Nephron (organoid): ENCODE data around the gene SETBP1.

Experiments used
- H3K27ac Mint-ChIP-seq, 3 experiments: 2 replicates each; pipeline ENCODE4 v1.8.0; 2020; ENCODE audit warnings: mixed read lengths in 3 of 3, mild to moderate bottlenecking in 2 of 3, moderate library complexity in 1 of 3
- H3K27me3 Mint-ChIP-seq: 2 replicates; pipeline ENCODE4 v1.8.0; 2021; ENCODE audit warnings: low read depth, mild to moderate bottlenecking, moderate library complexity, mixed read lengths
- H3K36me3 Mint-ChIP-seq: 2 replicates; pipeline ENCODE4 v1.8.0; 2020; ENCODE audit warnings: low read depth, mixed read lengths
- H3K4me1 Mint-ChIP-seq: 2 replicates; pipeline ENCODE4 v1.8.0; 2020; ENCODE audit warnings: mixed read lengths
- H3K4me3 Mint-ChIP-seq, 3 experiments: 2 replicates each; pipeline ENCODE4 v1.8.0; 2020; ENCODE audit warnings: mild to moderate bottlenecking in 3 of 3, mixed read lengths in 3 of 3, moderate library complexity in 2 of 3
- H3K9me3 Mint-ChIP-seq: 2 replicates; pipeline ENCODE4 v1.8.0; 2020; ENCODE audit warnings: mixed read lengths
- CTCF ChIP-seq, 3 experiments: fragments of 200-600 bp; sonication (generic); IDR thresholded peaks; one replicate each; pipeline ENCODE4 v1.5.0; 2021; ENCODE audit warnings: antibody characterized with exemption in 3 of 3; ENCODE audit not compliant: unreplicated experiment in 3 of 3

The SETBP1 gene

DNA sequence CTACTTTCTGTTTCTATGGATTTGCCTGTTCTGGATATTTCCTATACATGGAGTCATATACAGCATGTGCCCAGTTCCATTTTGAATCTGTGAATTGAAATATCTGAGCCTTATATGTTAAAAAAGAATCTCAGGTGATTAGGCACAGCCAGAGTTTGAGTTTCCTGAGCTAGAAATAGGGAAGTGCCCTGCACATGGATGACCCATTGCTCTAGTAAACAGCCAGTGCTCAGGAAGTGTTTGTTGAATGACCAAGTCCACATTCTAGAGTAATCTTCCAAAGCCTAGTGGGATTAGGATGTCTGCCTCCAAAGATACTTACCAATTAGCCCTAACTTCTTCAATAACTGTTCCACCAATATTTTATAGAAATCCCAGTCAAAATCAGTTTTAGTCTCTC lies 165.8 kb downstream of the SETBP1 start:
- H3K27ac Mint-ChIP-seq: peak overlapping the region in 2 of 3 experiments; percentile 21 to 53
- peaks cover 68% of the 10 kb centered on the region for H3K4me1 Mint-ChIP-seq
- no peaks in the 10 kb centered on the region for H3K9me3 Mint-ChIP-seq
- H3K36me3 Mint-ChIP-seq: peaks cover 32% of the 10 kb centered on the region
- H3K4me3 Mint-ChIP-seq: no peak overlapping the region
- no peak for TF ChIP-seq CTCF (IDR thresholded peaks at IDR 0.05; ENCODE audit: unreplicated experiment in 3 of 3)
- H3K27me3 Mint-ChIP-seq: no peaks in the 10 kb centered on the region

GRCh38 chr18:44848644-44849335 lies 168.1 kb downstream of the SETBP1 start:
- no peak for TF ChIP-seq CTCF (IDR thresholded peaks at IDR 0.05; ENCODE audit: unreplicated experiment in 3 of 3)
- peaks cover 85% of the 10 kb centered on the region for H3K4me1 Mint-ChIP-seq
- H3K9me3 Mint-ChIP-seq: no peaks in the 10 kb centered on the region
- peaks cover 31% of the 10 kb centered on the region for H3K36me3 Mint-ChIP-seq
- H3K4me3 Mint-ChIP-seq: no peak overlapping the region
- peak overlapping the region; percentile 76 to 89 (median 79) for H3K27ac Mint-ChIP-seq
- H3K27me3 Mint-ChIP-seq: no peaks in the 10 kb centered on the region

- Mint-ChIP-seq H3K4me3 (no peak overlapping the region), H3K36me3 (peaks cover 35% of the 10 kb centered on the region), H3K9me3 (no peaks in the 10 kb centered on the region), H3K27me3 (no peaks in the 10 kb centered on the region), H3K4me1 (peaks cover 86% of the 10 kb centered on the region), H3K27ac (peak overlapping the region; percentile 76 to 89 (median 79))
- TF ChIP-seq CTCF (IDR thresholded peaks at IDR 0.05; ENCODE audit: unreplicated experiment in 3 of 3): no peak
Measured at GRCh38 chr18:44849361-44849760, 168.7 kb downstream of the SETBP1 start.

- Mint-ChIP-seq H3K27me3 (no peaks in the 10 kb centered on the region), H3K4me3 (no peak overlapping the region), H3K9me3 (no peaks in the 10 kb centered on the region), H3K4me1 (peaks cover 86% of the 10 kb centered on the region), H3K36me3 (peaks cover 35% of the 10 kb centered on the region), H3K27ac (peak overlapping the region; percentile 5 to 85 (median 75))
- no peak for TF ChIP-seq CTCF (IDR thresholded peaks at IDR 0.05; ENCODE audit: unreplicated experiment in 3 of 3)
Measured at GRCh38 chr18:44850001-44850400, 169.3 kb downstream of the SETBP1 start.

GRCh38 chr18:44851856-44852621 lies 171.4 kb downstream of the SETBP1 start:
- no peak overlapping the region for H3K4me3 Mint-ChIP-seq
- H3K27me3 Mint-ChIP-seq: no peaks in the 10 kb centered on the region
- peaks cover 78% of the 10 kb centered on the region for H3K4me1 Mint-ChIP-seq
- peaks cover 31% of the 10 kb centered on the region for H3K36me3 Mint-ChIP-seq
- no peaks in the 10 kb centered on the region for H3K9me3 Mint-ChIP-seq
- H3K27ac Mint-ChIP-seq: peak overlapping the region; percentile 12 to 89 (median 46)
- no peak for TF ChIP-seq CTCF (IDR thresholded peaks at IDR 0.05; ENCODE audit: unreplicated experiment in 3 of 3)
